NCI-H345 (cell line): ENCODE measurements around the gene RNGTT.
"Not testable (repeated sequence)": the region's sequence is repeated elsewhere in the genome, so short reads cannot be mapped to it uniquely, and the experiment has no call there.

ENCODE experiments used
- DNase-seq: peaks from one replicate; lab custom pipeline; 2025; lab: John Stamatoyannopoulos, UW

RNGTT gene

DNA sequence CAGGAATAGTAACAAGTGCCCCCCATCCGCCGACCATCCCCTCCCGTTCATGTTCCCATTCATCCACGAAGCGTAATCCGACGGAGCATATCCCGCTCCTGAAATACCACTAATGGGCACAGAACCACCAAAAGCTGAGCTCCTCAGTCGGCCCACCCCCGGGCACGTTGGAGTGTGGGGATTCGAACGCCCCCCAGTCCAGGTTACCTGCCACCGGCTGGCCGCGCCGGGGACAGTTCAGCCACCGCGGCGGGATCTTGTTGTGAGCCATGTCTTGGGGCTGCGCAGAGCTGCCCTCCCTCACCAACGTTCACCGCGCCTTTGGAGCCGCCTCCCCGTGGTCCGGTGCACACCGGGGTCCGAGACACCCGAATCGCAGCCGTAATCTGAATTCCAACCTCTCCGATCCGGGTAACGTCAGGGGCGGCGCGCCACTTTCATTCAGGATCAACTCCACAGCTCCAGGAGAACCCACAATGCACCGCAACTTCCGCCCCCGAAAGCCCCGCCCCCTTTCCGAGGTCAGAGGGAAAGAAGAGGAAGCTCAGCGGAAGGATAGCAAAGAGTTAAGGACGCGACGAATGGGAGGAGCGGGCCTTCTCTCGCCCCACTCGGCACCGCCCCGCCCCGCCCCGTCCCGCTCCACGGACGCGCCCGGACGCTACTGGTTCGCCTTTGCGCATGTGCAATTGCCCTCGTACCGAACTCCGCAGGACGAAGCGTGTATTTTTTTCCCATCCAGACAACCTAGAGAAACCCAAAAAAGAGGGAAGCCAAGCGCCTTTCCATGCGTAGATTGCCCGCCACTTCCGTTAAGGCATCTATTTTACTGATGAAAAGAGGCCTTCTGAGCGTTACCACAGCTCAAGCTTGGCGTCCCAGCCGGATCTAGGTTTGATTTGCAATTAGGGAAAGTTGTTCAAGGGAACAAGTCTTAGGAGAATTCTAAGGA is at the start of gene RNGTT:
RNGTT (minus strand) TSS at position 480 of the 952 bp plus-strand sequence; CDS start at position 271, 209 bp downstream.
- DNase-seq: peak; percentile 99

DNA sequence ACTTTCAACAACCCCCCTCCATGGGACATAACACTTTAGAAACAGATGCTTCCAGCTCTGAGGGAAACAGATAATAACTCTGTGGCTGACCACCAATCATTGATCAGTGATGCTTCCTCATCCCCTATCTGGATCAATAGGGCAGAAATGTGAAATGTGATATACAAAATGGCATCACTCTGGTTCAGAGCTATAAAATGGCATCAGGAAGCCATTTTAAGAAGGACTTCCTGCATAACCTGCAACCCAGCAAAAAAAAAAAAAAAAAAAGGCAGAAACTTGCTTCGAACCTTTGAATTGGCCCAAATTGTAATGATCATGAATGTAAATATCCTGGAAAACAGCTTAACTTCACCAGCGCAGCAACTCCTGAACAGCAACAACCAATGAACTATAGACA is 48.0 kb upstream of the RNGTT start:
- no peak for DNase-seq

DNA sequence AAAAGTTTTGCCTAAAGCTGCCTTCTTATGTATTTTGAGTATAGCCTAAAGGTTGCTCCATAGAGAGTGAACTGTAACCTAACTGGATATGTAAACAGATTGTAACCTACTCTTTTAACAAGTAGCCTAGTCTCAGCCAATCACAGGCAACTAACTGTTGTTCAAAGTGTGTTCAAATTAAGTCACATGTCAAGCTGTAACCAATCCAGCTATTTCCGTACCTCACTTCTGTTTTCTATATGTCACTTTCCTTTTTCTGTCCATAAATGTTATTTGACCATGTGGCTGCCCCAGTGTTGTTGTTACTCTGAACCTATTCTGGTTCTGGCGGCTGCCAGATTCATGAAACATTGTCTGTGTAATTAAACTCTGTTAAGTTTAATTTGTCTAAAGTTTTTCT is 47.4 kb upstream of the RNGTT start:
- no peak for DNase-seq

DNA sequence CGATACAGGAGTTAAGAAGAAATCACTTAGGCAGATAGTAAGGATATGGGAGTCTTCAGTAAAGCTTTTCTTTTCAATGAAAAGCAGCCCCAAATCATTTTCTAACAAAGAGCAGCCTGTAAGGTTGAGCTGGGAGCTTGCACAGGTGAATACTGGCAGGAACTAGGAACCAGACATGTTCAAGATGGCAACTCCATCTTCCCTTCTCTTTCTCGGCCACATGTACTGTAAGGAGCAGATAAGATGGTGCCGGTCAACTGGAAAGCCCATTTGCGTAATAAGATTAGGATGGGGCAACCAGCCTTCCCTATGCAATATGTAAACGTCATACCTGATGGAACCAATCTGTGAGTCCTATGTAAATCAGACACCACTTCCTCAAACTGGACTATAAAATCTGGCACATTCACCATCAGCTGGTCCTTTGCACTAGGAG is 46.2 kb upstream of the RNGTT start:
- no peak for DNase-seq

DNA sequence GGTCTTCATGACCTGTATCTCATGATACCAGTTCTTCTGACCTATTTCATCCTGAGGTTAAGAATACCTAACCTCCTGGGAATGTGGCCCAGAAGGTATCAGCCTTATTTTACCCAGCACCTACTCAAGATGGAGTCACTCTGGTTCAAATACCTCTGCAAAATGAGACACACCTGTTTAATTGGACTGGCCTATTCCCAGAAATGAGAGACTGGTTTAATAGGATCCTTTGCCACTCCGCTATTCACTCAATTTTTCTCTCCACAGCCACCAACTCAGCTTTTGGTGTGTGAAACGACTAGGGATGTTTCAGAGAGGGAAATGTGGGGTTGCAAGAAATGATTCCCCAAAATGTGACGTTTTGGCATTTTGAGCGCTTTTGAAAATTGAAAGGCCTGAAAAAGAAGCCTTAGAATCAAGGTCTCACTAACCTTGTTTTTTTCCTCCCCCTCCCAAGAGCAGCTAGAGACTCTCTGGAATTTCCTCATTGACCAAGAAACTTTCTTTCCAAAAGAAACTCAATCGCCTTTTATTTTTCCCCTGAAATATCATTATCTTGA is 45.5 kb upstream of the RNGTT start:
- DNase-seq: no peak

DNA sequence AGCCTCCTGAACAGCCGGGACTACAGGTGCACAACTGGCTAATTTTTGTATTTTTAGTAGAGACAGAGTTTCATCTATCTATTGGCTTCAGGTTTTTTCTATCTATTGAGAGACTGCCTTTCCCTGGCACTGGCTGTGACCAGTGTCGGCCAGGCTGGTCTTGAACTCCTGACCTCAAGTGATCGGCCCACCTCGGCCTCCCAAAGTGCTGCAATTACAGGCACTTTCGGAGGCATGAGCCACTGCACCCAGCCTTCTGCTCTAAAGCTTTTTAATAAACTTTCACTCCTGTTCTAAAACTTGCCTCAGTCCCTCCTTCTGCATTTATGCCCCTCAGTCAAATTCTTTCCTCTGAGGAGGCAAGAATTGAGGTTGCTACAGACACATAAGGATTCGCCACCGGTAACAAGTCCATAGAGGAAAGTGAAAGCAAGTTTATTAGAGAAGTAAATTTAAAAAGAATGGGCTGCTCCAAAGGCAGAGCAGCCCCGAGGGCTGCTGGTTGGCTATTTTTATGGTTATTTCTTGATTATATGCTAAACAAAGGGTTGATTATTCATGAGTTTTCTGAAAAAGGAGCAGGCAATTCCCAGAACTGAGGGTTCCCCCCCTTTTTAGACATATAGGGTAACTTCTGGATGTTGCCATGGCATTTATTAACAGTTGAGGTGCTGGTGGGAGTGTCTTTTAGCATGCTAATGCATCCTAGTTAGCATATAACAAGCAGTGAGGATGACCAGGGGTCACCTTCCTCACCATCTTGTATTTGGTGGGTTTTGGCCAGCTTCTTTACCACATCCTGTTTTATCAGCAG is 44.8 kb upstream of the RNGTT start:
- no peak for DNase-seq

DNA sequence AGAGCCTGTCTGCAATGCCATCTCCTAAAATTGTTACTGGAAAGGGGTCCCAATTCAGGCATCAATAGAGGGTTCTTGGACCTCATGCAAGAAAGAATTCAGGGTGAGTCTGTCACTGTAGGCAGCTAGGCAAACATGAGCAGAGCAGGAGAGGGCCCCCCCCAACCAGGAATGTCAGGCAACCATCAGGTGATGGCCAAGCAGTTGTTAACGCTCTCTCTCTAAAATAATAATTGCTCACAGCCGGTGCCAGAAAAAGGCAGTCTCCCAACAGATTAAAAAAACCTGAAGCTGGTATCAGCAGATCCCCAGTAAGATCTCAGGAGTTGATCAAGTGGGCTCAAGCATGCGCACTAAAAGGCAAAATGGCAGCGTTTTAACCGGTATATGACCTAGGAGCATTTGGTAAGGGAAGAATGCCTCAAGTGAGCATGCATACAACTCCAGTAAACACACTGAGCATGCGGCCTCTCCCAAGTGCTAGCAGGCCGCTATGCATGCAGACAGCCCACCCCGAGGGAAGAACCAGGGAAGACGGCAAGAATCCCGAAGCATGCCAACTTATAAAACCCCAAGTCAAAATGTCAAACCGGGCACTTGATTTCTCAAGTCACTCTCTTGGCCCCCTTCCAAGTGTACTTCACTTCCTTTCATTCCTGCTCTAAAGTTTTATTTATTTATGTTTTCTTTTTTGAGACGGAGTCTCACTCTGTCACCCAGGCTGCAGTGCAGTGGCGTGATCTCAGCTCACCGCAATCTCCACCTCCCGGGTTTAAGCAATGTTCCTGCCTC is 44.0 kb upstream of the RNGTT start:
- peak; percentile 36 for DNase-seq

DNA sequence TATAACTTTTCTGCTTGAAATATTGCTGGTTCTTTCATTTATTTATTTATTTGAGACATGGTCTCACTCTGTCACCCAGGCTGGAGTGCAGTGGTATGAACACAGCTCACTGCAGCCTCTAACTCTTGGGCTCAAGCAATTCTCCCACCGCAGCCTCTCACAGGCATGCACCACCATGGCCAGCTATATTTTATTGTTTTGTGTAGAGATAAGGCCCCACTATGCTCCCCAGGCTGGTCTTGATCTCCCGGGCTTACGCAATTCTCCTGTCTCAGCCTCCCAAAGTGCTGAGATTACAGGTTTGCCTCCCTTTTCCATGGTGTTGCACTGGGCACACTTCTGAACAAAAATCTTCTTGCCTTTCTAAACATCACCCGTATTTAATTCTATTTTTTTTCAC is 39.1 kb upstream of the RNGTT start:
- no peak for DNase-seq

DNA sequence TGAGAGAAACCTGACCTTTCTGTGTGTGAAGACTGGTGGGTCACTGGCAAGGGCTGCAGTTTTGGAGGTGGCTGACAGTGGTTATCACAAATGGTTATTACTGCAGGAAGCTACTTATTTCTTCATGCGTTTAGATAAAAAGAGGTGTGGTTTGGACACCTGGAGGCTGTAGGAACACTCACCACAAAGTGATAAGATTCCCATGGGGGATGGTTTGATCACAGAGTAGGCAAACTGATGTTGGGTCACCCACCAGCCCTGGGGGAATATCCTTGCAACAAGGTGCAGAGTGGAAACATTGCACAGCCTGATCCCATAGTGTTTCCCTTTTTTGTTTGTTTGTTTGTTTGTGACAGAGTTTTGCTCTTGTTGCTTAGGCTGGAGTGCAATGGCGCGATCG is 33.9 kb upstream of the RNGTT start:
- no peak for DNase-seq

DNA sequence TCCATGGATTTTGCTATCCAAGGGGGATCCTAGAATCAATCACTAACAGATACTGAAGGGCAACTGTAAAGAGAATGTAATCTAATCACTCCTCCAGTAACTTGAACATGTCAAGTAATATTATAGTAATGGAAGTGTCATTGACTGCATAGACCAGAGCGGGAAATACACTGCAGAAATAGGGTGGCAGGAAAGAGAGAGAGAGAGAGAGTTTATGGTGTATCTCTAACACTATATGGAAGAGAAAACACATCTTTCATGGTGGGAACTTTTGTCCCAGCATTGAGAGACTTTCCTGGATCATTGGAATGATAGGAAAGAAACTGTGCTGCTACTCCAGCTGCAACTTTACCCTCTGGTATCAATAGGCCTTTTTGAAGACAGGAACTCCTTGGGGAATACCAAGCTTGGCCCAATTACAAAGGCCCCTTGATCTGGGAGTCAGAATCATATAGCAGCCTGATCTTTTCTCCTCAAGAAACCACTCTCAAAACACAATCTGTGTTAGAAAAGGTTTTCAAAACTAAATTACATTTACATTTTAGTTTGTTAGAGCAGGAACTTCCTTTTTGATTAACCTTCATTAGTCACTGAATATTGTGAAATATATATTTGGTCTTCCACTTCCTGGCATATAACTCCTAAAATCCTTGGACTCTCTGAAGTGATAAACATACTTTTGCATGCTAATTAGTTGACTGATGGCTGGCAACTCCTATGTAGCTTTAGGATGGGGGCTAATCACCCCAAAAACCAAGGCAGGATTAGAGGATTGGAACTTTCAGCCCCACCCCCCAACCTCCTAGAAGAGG is 29.5 kb upstream of the RNGTT start:
- no peak for DNase-seq

DNA sequence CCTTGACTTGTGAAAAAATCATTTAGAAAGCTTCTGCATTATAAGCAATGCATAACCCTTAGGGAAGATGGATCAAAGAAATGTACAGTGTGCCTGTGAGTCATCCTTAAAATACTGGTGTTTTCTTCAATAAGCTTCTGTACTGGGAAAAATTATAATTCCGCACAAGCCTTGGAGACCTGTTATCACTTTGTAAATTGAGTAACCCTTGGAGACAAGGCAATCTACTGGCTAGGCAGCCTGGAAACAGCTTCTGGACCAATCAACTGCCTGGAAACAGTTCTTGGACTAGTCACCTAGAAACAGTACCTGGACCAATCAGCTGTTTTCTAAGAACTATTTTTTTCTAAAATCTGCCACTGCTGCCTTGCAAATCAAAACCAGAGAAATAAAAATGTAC is 25.8 kb upstream of the RNGTT start:
- DNase-seq: no peak

DNA sequence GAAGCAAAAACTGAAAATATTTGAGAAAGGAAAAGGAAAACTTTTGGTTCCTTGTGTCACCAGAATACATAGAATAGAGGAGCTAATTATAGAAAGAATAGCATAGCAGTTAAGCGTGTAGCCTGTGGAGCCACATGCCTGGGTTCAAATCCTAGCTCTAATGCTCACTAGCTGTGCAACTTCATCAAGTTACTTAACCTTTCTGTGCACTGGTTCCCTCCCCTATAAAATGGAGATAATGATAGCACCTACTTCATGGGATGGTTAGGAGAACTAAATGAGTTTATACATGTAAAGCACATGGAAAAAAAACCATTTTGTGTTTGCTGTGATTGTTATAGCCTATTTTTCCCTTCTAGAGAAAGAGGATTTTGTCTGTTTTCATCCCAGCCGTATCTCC is 24.5 kb upstream of the RNGTT start:
- no peak for DNase-seq

DNA sequence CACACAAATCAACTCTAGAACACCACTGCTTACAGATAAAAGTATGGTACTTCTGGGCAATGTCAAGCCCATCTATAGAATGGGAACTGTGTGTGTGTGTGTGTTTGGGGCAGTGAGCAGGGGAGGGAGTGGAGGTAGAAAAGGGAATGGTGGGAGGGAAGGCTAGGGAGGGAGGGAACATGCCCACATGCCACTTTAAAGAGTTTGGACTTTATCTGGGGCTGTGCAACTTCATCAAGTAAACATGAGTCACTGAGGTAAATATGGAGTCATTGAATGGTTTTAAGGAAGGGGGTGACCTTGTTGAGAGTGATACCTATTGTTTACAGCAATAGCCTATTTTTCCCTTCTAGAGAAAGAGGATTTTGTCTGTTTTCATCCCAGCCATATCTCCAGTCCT is 22.5 kb upstream of the RNGTT start:
- DNase-seq: no peak

DNA sequence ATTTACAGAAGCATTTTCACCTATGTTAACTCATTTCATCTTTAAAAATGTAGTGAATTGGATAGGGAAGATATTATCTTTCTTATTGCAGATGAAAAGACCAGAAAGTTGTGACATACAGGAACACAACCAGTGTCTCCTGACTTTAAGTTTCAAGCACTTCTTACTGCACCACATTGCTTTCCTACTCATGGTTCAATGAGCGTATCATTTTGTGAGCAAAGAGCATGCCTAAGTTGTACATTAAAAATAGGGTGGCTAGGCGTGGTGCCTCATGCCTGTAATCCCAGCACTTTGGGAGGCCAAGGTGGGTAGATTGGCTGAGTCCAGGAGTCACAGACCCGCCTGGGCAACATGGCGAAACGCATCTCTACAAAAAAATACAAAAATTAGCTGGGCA is 21.2 kb upstream of the RNGTT start:
- no peak for DNase-seq

DNA sequence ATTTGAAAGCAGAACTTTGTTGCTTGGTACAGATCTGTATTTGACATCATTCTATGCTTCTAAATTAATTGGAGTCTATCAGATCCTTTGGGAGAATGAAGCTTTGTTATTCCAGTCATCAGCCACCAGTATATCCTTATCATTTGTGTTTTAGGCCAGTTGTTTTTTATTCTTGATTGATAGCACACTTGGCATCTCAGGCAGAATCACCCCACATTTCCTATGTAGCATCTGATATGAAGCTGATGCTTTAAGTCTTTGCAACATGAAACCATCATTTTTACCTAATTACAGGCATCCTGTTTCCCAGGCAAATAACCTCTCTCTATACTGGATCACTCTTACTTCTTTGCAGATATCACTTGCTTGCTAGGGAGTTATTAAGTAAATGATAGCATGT is 20.7 kb upstream of the RNGTT start:
- no peak for DNase-seq

DNA sequence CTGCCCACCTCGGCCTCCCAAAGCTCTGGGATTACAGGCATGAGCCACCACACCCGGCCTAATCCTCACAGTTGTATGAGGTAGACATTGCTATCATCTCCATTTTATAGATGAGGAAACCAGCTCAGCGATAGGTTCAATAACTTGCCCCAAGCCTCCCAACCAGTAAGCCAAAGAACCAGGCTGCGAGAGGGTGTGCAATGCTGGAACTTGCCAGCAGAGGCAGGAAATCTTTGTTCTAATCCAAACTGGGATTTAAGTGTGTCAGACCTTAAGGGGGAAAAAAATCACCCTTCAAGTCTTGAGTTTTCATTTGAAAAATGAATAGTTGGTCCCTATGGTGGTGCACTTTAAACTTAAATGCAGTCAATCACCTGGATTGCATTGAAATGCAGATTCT is 20.1 kb upstream of the RNGTT start:
- DNase-seq: no peak

DNA sequence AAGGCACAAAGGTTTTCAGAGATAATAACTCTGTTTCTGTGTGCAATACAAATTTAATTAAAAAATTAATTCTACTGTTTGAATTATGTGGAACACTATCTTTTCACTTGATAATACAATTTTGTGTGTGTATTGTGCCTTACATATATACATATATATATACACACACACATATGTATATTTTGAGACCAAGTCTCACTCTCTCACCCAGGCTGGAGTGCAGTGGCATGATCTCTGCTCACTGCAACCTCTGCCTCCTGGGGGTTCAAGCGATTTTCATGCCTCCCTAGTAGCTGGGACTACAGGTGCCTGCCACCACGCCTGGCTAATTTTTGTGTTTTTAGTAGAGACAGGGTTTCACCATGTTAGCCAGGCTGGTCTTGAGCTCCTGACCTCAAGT is 19.7 kb upstream of the RNGTT start:
- not testable (repeated sequence) for DNase-seq

DNA sequence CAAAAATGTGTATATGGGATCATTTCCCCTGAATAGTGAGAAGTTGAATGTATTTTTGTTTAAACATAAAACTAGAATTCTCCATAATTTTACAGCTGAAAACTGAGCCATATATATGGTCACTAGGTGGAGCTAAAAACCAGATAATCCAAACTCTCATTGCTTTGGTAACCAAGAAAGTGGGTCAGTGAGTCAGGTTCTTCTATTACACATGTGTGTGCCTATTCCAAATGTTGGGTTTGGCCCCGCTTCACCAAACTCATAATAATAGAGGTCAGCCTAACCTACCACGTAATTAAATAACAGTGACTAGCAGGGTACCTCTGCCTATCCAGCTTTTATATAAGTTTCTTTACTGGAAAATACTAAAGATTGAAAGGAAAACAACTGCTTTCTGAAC is 19.3 kb upstream of the RNGTT start:
- peak; percentile 69 for DNase-seq

DNA sequence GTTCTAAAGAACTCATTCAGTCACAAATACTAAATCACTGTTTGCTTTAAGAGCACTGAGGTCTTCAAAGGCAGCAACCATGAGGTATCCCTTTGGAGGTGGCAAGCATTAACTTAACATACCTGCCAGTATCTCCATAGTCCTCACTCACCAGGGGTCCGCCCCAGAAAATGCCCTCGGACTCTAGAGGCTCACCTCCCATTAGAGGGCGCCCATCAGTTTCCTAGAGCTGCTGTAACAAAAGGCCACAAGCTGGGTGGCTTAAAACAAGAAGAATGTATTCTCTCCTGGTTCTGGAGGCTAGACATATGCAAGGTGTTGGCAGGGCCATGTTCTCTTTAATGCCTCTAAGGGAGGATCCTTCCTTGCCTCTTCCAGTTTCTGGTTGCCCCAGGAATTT is 12.0 kb upstream of the RNGTT start:
- DNase-seq: no peak

DNA sequence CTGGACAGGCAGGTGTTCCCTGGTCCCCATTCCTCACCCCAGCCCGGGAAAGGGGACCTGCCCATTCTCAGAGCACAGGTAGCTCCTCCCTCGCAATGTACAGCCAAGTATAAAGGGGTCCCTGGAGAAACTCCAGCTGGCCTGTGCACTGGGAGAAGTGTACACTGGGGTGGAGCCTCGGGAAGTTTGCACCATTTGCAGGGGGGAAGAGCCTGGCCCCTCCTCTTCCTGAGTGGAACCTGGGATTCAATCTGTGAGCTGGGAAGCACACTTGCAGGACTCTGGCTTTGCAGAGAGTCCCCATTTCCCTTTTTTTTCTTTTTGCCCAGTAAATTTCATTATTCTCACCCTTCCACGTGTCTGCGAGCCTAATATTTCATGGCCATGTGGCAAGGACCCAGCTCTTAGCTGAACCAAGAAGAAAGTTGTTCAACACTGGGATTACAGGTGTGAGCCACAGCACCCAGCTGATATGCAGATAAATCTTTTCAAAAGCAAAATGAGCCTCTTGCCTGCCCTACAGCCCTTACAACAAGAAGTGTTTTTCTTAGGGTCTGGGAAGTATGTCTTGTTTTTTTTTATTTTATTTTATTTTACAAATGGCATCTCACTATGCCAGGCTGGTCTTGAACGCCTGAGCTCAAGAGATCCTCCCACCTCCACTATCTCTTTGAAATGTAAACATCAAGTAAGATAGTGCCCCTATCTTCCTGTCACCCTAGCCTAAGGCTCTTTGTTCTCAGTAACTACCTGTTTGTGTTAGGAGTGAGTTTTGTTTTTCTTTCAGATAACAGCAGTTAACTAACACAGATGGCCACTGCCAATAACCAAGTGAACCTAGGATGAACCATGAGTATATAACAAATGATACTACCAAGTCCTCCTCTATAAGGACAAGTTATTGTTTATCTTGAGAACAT is 9.3 kb upstream of the RNGTT start:
- DNase-seq: no peak
